Panc1 (cell line): ENCODE measurements around the gene TEX14.
A peak's percentile ranks its signal among the peaks of the same experiment; 100 is the strongest.

ENCODE experiments used
- CTCF ChIP-seq: fragments of 450-650 bp; IDR thresholded peaks from 2 replicates; pipeline ENCODE4 v1.5.1; 2017; ENCODE audit warnings: mild to moderate bottlenecking
- POLR2AphosphoS5 ChIP-seq: IDR thresholded peaks from 2 replicates; pipeline ENCODE4 v1.6.1; 2012; ENCODE audit warnings: mild to moderate bottlenecking, low read depth, low read length, moderate library complexity
- REST ChIP-seq, 2 experiments: IDR thresholded peaks; 2 replicates each; pipeline ENCODE4 v1.6.1; 2011 to 2012; ENCODE audit warnings: low read depth in 2 of 2, control low read depth in 1 of 2, low read length in 1 of 2, mild to moderate bottlenecking in 1 of 2, moderate library complexity in 1 of 2; ENCODE audit not compliant: insufficient read depth in 1 of 2
- SIN3A ChIP-seq: IDR thresholded peaks from 2 replicates; pipeline ENCODE4 v1.6.1; 2012; ENCODE audit warnings: low read depth, mild to moderate bottlenecking, low read length, moderate library complexity, borderline replicate concordance; ENCODE audit not compliant: insufficient read depth
- TCF7L2 ChIP-seq: IDR thresholded peaks from 2 replicates; pipeline ENCODE4 v1.6.1; 2011; ENCODE audit warnings: mild to moderate bottlenecking, low read depth, low read length, inconsistent platforms

GRCh38 chr17:58541249-58541648, 150.6 kb downstream of the TEX14 start:
- TF ChIP-seq SIN3A (no peak), POLR2AphosphoS5 (no peak), CTCF (peak; percentile 32; the same call in 1 of the 2 replicates), TCF7L2 (no peak), REST (IDR thresholded peaks at IDR 0.05; ENCODE audit: insufficient read depth in 1 of 2, low read depth in 2 of 2, low read length in 1 of 2) (no peak)
